Measurements from ENCODE around the gene FAM168B.

DNA sequence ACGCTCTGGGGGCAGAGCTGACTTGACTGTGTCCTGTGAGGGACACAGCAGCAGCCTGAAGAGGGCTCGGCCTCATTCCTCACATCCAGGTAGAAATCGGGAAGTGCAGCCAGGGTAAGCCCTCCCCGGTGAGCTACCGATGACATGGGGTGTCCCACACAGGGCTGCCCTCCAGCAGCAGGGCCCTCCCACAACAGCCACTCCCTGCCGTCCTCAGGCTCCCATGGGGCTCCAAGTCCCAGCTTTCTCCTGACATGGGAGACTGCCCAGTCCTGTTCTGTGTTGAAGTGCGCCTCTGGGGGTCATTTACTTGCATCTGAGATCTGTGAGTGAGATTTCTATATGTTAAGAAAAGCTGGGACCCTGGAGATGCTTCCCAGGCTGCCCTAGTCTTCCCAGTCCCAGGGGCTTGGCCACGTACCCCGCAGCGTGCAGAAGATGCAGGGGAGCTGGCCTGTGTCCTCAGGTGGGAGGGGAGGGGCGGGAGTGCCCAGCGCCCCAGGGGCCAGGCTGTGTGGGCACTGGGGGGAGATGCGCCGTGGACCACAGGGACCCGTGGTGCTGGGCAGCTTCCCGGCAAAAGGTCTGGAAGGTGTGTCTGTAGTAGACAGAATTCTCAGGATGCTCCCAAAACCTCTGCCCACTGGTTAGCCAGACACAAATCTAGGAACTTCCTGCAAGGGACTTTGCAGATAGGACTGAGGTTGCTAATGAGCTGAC lies 87.9 kb downstream of the FAM168B start:
- TF ChIP-seq, protein P1, sequence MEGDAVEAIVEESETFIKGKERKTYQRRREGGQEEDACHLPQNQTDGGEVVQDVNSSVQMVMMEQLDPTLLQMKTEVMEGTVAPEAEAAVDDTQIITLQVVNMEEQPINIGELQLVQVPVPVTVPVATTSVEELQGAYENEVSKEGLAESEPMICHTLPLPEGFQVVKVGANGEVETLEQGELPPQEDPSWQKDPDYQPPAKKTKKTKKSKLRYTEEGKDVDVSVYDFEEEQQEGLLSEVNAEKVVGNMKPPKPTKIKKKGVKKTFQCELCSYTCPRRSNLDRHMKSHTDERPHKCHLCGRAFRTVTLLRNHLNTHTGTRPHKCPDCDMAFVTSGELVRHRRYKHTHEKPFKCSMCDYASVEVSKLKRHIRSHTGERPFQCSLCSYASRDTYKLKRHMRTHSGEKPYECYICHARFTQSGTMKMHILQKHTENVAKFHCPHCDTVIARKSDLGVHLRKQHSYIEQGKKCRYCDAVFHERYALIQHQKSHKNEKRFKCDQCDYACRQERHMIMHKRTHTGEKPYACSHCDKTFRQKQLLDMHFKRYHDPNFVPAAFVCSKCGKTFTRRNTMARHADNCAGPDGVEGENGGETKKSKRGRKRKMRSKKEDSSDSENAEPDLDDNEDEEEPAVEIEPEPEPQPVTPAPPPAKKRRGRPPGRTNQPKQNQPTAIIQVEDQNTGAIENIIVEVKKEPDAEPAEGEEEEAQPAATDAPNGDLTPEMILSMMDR (IDR thresholded peaks at IDR 0.05; ENCODE audit: low read length), result no peak
- TF ChIP-seq EZH2 (optimal IDR thresholded peaks at IDR 0.05; ENCODE audit: low read depth, low read length) (no peak), EZH2phosphoT487 (IDR thresholded peaks at IDR 0.05; ENCODE audit: low read length) (no peak)

All from MM.1S (cell line).